SKM-1 (cell line): ENCODE data around the gene LYRM7.
A peak's percentile ranks its signal among the peaks of the same experiment; 100 is the strongest.
"Not testable (repeated sequence)": the region's sequence is repeated elsewhere in the genome, so short reads cannot be mapped to it uniquely, and the experiment has no call there.

Source experiments
- DNase-seq: peaks from one replicate; lab custom pipeline; 2025; ENCODE audit not compliant: unreplicated experiment; lab: John Stamatoyannopoulos, UW

LYRM7 gene

GRCh38 chr5:131170540-131171275 lies at the start of gene LYRM7:
TSS of gene LYRM7 (plus strand) at chr5:131170944. CDS start at chr5:131171021, 77 bp downstream.
- DNase-seq: peak; percentile 98

- DNase-seq: not testable (repeated sequence)
These were observed 43.5 kb upstream of the LYRM7 start for GRCh38 chr5:131127244-131127643.

- no peak for DNase-seq
These were observed 41.4 kb upstream of the LYRM7 start for GRCh38 chr5:131129306-131129705.

GRCh38 chr5:131133091-131133490 lies 37.7 kb upstream of the LYRM7 start:
- DNase-seq: not testable (repeated sequence)

- not testable (repeated sequence) for DNase-seq
These were observed 32.3 kb upstream of the LYRM7 start for GRCh38 chr5:131138406-131138805.

- DNase-seq: no peak
These were observed 31.4 kb upstream of the LYRM7 start for GRCh38 chr5:131139321-131139720.

GRCh38 chr5:131142970-131143617 lies 27.6 kb upstream of the LYRM7 start:
- no peak for DNase-seq

- no peak for DNase-seq
These were observed 23.5 kb upstream of the LYRM7 start for GRCh38 chr5:131147258-131147657.

GRCh38 chr5:131148835-131149234 lies 21.9 kb upstream of the LYRM7 start:
- no peak for DNase-seq

GRCh38 chr5:131150408-131150807 lies 20.3 kb upstream of the LYRM7 start:
- DNase-seq: no peak

- DNase-seq: no peak
These were observed 19.5 kb upstream of the LYRM7 start for GRCh38 chr5:131151216-131151615.

- no peak for DNase-seq
These were observed 14.4 kb upstream of the LYRM7 start for GRCh38 chr5:131156385-131156784.

- DNase-seq: no peak
These were observed 13.8 kb upstream of the LYRM7 start for GRCh38 chr5:131156957-131157356.

GRCh38 chr5:131160134-131160533 lies 10.6 kb upstream of the LYRM7 start:
- no peak for DNase-seq

- no peak for DNase-seq
These were observed 7.2 kb upstream of the LYRM7 start for GRCh38 chr5:131163276-131164119.

- DNase-seq: peak; percentile 55
These were observed 6.3 kb upstream of the LYRM7 start for GRCh38 chr5:131164191-131165118.

GRCh38 chr5:131165119-131165727 lies 5.5 kb upstream of the LYRM7 start, which contains the start of gene HINT1:
TSS of gene HINT1 (minus strand) at chr5:131165256. CDS start at chr5:131165205, 51 bp downstream.
- peak; percentile 92 for DNase-seq

- DNase-seq: no peak
These were observed 3.1 kb upstream of the LYRM7 start for GRCh38 chr5:131167615-131168014.

- DNase-seq: no peak
These were observed 769 bp upstream of the LYRM7 start for GRCh38 chr5:131169810-131170539.
